GF-D8 (cell line): Measurements from ENCODE around the gene LRRC45.

ENCODE experiments used
- DNase-seq: peaks from one replicate; lab custom pipeline; 2025; lab: John Stamatoyannopoulos, UW

LRRC45 gene

DNA sequence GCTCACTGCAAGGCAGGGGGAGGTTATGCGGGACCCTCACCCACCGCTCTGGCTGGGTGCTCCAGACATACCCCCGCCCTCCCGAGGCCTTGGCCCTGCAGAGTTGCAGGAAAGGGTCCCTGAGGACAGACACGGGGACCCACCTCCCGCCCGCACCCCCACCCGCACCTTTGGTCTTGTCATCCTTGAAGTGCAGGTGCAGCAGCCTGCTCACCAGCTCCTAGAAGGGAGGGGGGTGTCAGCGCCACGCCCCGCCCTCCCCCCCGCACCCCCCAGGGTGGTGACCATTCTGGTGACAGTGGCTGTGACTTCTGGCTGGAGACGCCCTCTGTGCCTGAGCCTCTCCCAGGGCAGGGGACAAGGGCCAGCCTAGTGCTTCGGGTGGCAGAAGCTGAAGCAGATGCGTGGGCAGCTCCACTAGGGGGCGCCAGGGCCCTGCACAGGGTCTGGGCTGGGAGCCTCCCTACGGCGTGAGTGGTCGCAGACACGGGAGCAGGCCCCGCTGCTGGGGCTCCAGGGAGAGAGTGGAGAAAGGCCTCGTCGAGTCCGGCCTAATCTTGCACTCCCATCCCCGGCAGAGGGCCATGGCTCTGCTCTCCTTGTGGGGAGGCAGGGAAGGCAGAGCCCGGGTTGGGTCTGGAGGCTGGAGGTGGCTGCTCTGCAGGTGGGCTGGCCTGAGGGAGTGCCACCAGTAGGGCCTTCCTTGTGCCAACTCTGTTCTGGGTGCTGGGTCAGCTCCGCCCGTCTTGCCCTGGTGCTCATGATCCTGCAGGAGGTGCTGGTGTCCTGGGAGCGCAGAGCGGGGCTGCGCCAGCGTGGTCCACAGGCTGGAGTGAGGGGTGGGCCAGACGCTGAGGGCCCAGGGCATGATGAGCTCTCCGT is 3.2 kb upstream of the LRRC45 start:
- DNase-seq, result no peak

GRCh38 chr17:82020572-82021106 is 2.5 kb upstream of the LRRC45 start:
- no peak for DNase-seq

- peak; percentile 5 for DNase-seq
Observed at GRCh38 chr17:82021107-82021899, 1.8 kb upstream of the LRRC45 start.

DNA sequence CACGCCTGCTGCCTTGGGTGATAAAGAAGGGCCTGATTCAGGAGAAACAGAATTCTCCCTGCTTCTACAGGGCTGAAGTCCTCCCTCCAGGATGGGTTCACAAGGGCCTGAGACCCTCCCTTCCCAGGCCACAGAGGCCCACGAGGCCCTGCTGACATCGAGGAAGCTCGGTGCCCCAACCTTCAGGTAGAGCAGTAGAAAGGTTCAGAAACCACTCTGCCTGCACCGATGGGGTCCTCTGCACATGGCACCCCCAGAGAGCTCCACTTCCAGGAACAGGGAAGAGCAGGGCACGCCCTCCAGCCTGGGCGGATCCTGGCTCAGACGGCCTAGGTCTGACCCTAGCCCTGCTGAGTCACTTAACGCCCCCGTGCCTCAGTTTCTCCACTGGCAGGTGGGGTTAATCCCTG is 1.2 kb upstream of the LRRC45 start:
- DNase-seq, result no peak

DNA sequence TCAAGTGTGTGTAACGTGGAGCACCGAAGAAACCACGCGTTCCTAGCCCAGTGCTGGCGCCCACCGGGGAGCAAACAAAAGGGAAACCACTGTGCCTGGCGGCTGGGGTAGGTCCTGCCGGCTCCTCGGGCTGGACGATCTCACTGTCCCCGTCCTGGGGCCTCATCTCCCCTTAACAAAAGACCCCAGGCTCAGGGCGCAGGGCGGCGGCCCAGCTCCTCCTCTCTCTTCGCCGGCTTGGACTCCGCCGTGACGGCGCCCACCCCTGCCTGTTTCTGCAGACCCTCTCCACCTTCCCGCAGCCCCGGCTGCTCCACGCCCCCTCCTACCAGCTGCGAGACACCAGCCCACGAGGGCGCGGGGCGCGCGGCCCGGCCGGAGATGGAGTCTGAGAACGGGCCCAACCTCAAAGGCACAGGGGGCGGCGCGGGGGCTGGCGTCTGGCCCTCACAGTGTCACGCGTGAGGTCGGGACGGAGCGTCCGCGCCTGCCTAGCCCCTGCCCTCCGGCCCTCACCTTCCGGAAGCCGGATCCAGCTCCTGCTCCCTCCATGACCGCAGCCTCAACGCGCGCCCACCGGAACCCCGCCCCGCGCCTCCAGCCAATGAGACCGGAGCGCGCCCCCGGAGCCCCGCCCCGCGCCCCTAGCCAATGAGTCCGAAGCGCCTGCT is 660 bp upstream of the LRRC45 start, which contains the start of gene CENPX:
CENPX (minus strand) TSS at position 569 of the 671 bp plus-strand sequence; CDS start at position 552, 17 bp downstream.
- no peak for DNase-seq

DNA sequence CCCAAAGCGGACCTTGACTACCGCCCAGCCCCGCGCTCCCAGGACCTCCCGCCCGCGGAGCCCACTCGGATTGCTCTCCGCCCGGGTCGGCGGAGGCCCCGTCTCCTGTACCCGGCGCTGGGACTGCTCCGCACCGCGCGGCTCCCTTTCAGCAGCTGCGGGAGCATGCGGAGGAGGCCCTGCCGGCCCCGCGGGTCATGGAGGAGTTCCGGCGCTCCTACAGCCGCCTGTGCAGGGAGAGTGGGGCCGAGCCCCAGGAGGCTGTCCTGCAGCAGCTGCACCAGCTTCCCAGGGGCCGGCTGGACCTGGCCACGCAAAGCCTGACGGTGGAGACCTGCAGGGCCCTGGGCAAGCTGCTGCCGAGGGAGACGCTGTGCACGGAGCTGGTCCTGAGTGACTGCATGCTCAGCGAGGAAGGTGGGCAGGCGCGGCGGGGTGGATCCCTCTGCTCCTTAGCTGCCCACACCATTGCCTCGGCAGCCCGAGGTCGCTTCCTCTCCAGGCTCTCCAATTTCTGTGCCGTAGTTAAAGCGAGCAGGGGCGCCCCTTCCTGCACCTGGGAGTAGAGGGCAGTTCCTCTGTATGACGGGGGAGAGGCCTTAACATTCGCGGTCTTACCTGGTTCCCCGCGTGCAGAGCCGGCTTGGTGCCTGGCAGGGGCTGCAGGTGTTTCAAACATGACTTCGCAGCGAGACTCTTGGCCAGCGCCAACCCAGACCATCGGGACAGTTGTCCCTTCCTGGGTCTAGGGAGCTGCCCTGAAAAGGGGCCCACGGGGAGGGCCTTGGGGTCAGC is 539 bp downstream of the LRRC45 start:
- peak; percentile 2 for DNase-seq

DNA sequence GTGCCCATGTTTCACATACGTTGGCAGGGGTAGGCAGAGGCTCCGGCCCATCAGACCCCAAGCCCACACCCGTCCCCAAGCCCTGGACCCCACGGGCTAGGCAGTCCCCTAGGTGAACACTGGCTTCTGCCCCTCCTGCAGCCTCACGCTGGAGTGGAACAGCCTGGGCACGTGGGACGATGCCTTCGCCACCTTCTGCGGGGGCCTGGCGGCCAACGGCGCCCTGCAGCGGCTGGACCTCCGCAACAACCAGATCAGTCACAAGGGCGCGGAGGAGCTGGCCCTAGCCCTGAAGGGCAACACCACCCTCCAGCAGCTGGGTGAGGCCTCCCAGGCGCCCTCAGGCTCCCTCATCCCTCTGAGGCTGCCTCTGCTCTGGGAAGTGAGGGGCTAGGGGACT is 1.8 kb downstream of the LRRC45 start:
- no peak for DNase-seq

- no peak for DNase-seq
Observed at GRCh38 chr17:82025401-82026107, 2.4 kb downstream of the LRRC45 start.

DNA sequence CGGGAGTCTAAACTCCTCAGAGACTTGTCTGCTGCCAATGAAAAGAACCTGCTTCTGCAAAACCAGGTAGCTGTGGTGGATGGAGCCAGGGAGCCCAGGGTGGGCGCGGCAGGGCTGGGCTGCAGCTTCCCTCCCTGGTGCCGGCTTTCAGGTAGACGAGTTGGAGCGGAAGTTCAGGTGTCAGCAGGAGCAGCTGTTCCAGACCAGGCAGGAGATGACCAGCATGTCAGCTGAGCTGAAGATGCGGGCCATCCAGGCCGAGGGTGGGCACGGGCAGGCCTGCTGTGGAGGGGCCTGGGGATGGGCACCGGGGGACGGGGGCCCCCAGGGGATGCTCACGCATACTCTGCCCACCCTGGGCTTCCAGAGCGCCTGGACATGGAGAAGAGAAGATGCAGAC is 5.1 kb downstream of the LRRC45 start:
- no peak for DNase-seq

GRCh38 chr17:82028966-82029365 is 5.9 kb downstream of the LRRC45 start:
- DNase-seq, result no peak

DNA sequence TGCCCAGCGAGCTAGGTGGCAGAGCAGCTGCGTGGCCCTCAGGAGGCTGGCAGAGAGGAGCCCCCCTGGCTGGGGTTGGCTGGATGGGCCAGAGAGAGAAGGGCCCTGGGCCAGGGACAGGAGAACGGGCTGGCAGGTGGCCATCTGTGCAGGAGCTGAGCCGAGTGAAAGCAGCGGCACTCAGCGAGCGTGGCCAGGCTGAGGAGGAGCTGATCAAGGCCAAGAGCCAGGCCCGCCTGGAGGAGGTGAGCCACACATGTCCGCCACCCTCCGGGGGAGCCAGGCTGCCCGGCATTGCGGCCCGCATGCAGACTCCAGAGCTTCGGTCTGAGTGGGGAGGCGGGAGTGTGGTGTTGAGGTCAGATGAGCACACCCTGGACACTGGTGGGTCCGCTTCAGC is 6.3 kb downstream of the LRRC45 start:
- DNase-seq, result no peak

DNA sequence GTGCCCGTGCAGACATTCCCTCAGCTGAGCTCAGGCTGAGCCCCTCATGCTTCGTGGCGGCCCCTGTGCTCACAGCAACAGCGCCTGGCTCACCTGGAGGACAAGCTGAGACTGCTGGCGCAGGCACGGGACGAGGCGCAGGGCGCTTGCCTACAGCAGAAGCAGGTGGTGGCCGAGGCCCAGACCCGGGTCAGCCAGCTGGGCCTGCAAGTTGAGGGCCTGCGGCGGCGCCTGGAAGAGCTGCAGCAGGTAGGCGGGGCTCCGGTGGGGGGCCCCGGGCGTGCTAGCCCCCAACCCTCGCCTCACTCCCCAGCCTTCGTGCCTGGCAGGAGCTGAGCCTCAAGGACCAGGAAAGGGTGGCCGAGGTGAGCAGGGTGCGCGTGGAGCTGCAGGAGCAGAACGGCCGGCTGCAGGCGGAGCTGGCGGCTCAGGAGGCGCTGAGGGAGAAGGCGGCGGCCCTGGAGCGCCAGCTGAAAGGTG is 6.9 kb downstream of the LRRC45 start:
- no peak for DNase-seq

GRCh38 chr17:82030470-82031302 is 7.6 kb downstream of the LRRC45 start:
- peak; percentile 59 for DNase-seq

GRCh38 chr17:82031303-82031884 is 8.3 kb downstream of the LRRC45 start, which contains the start of gene RAC3:
TSS of gene RAC3 (plus strand) at chr17:82031678. CDS start at chr17:82031762, 84 bp downstream.
- DNase-seq, result no peak

DNA sequence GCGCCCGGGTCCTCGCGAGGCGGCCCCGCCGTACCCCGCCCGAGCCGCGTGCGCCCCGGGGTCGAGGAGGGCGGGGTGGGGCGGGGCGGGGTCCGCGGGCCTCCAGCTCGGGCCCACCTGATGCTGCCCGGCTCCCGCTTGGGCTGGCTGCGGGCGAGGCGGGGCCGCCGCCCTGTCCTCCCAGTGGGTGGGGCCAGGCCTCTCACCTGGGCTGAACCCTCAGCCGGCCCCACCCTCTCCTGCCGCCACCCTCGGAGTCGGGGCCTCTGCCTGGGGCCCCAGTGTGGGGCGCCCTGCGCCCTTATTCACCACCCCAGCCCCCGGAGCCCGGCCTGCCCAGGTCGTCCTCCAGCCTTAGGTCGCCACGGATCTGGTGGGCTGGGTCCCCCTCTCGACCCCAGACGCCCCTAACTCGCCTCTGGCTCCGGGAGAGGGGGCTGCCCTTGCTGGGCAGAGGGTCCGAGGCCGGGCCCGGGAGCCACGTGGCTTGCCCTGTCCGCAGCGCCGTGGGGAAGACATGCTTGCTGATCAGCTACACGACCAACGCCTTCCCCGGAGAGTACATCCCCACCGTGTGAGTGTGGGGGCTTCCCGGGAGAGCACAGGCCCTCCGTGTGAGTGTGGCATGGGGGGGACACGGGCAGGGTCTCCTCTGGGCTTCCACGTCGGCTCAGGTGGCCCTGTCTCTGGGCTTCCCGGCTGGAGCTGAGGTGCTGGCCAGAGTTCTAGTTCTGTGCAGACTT is 9.0 kb downstream of the LRRC45 start:
- DNase-seq, result no peak

DNA sequence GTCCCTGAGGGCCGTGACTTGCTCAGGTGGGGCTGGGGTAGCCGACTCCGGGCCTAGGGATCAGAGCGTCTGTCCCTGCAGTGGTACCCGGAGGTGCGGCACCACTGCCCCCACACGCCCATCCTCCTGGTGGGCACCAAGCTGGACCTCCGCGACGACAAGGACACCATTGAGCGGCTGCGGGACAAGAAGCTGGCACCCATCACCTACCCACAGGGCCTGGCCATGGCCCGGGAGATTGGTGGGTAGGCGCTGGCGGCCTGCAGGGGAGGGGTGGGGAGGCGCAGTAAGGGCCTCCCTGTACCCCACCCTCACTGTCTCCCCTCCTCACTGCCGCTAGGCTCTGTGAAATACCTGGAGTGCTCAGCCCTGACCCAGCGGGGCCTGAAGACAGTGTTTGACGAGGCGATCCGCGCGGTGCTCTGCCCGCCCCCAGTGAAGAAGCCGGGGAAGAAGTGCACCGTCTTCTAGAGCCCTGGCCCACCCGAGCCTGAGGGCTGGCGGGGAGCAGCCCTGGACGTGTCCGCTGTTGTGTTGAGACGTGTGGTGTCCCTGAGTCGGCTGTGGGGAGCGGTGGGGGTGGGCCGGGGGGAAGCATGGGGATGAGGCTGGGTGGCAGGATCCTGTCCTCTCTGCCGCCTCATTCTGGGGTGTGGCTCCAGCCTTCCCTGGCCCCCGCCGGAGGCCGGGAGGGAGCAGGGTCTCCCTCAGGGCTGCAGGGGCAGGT is 10.4 kb downstream of the LRRC45 start:
- DNase-seq, result no peak

DNA sequence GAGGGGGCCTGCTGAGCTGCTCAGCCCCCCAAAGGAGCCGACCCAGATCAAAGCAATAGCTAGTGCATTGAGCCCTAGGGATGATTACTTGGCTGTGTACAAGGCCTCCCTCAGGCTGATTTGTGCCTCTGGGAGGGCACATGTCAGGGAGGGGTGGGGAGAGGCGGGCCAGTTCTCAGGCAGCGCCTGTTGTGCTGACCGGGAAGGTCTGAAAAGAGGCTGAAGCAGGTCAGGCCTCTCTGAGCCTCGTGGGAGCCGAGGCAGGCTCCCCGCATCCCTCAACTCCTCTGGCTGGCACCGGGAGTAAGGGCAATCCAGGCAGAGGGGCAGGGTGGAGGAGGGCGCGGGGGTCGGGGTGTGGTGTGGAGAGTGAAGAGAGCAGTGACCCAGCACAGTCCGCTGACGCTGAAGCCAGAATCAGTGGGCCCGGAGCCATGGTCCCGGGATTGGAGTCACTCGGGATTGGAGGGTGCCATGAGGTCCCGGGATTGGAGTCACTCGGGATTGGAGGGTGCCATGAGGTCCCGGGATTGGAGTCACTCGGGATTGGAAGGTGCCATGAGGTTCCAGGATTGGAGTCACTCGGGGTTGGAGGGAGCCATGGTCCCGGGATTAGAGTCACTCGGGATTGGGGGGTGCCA is 11.4 kb downstream of the LRRC45 start:
- no peak for DNase-seq
